ENCODE measurements around the gene RYR2.

DNA sequence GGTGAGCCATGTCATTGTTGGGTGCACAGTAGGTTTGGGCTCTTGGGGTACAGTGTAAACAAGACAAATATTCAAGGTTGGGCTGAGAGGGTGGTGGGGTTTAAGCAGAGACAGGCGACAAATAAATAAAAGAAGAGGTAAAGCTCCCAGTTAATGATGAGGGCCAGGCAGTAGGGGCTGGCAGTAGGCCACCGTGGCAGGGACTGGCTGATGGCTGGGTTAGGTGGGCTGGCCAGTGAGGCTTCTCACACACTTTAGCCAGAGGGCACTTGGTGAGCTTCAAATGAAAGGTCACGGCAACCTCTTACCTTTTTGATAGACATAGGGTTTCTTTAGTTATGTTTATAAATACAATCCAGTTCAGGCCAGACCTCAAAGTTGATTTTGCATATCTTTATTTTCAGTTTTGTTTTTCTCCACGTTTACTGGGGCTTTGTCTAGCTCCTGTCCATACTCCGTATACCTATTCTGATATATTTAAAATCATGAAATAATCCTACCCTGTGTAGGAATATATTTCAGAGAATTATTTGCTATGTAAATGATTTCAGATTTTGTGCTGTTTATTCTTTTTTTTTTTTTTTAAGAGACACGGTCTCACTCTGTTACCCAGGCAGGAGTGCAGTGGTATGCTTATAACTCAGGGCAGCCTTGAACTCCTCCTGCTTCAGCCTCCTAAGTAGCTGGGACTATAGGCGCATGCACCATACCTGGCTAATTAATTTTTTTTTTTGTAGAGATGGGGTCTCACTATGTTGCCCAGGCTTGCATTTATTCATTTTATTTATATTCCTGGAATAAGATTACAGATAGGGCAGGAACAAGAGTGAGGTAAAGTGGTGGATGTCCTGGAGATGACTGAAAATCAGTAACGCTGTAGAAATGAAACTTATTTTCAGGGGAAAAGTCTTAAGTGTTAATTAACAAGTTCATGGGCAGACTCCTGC lies 122.7 kb downstream of the RYR2 start:
- TF ChIP-seq, protein P1, sequence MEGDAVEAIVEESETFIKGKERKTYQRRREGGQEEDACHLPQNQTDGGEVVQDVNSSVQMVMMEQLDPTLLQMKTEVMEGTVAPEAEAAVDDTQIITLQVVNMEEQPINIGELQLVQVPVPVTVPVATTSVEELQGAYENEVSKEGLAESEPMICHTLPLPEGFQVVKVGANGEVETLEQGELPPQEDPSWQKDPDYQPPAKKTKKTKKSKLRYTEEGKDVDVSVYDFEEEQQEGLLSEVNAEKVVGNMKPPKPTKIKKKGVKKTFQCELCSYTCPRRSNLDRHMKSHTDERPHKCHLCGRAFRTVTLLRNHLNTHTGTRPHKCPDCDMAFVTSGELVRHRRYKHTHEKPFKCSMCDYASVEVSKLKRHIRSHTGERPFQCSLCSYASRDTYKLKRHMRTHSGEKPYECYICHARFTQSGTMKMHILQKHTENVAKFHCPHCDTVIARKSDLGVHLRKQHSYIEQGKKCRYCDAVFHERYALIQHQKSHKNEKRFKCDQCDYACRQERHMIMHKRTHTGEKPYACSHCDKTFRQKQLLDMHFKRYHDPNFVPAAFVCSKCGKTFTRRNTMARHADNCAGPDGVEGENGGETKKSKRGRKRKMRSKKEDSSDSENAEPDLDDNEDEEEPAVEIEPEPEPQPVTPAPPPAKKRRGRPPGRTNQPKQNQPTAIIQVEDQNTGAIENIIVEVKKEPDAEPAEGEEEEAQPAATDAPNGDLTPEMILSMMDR (IDR thresholded peaks at IDR 0.05), result no peak
- no peak for TF ChIP-seq EZH2 (IDR thresholded peaks at IDR 0.05; ENCODE audit: borderline replicate concordance, insufficient read depth, low read depth, low read length, poor library complexity, severe bottlenecking)
